Tibial artery (tissue), 4 donors: ENCODE measurements around the gene PLCH1.

Experiments
- DNase-seq, 2 donors: peaks; one replicate each; pipeline ENCODE4 v3.0.0-alpha.2; 2019
- H3K27ac ChIP-seq, 2 donors: fragments of 200-600 bp; sonication (generic) in 1 of 2; 1 replicate in 1 of 2; 2 replicates in 1 of 2; pipeline ENCODE4 v1.5.1; 2018 to 2019; ENCODE audit warnings: mild to moderate bottlenecking in 1 of 2
- H3K27me3 ChIP-seq, 2 donors: fragments of 200-600 bp; sonication (generic) in 1 of 2; one replicate each; pipeline versions ENCODE4 v1.5.1 to v1.6.0; 2016 to 2019
- H3K36me3 ChIP-seq, 3 donors: fragments of 200-600 bp; sonication (generic) in 2 of 3; one replicate each; pipeline ENCODE4 v1.5.1; 2016 to 2019; ENCODE audit warnings: mild to moderate bottlenecking in 2 of 3
- H3K4me1 ChIP-seq, 4 donors: fragments of 200-600 bp; sonication (generic) in 2 of 4; 1 replicate in 3 of 4; 2 replicates in 1 of 4; pipeline ENCODE4 v1.5.1; 2016 to 2019
- H3K4me3 ChIP-seq, 2 donors: fragments of 200-600 bp; sonication (generic) in 1 of 2; 1 replicate in 1 of 2; 2 replicates in 1 of 2; pipeline ENCODE4 v1.5.1; 2018 to 2019; ENCODE audit warnings: mild to moderate bottlenecking in 2 of 2
- H3K9me3 ChIP-seq, 3 donors: fragments of 200-600 bp; sonication (generic) in 1 of 3; one replicate each; pipeline ENCODE4 v1.5.1; 2016 to 2019
- CTCF ChIP-seq, 2 experiments: fragments of 200-600 bp in 1 of 2; fragments of 450-650 bp in 1 of 2; IDR thresholded peaks; one replicate each; pipeline ENCODE4 v1.5.1; 2017 to 2019; ENCODE audit warnings: antibody characterized with exemption in 2 of 2, mild to moderate bottlenecking in 1 of 2, moderate library complexity in 1 of 2
- intact Hi-C: fragments of 100-400 bp; cut with DNase I; formaldehyde crosslinking; loops from one replicate; pipeline ENCODE4 v1.15.0; 2023; ENCODE audit warnings: low total_unique reads

The PLCH1 gene

GRCh38 chr3:155388417-155388816 lies 356.5 kb downstream of the PLCH1 start:
- intact Hi-C loops, result no loop called here
- no peak overlapping the region for H3K27ac ChIP-seq
- no peak overlapping the region for H3K4me3 ChIP-seq
- no peak for DNase-seq
- no peaks in the 10 kb centered on the region for H3K27me3 ChIP-seq
- H3K9me3 ChIP-seq, result no peaks in the 10 kb centered on the region
- H3K36me3 ChIP-seq, result no peaks in the 10 kb centered on the region
- peaks cover 0 to 10% (median 4%) of the 10 kb centered on the region in 4 donors for H3K4me1 ChIP-seq
- TF ChIP-seq CTCF (IDR thresholded peaks at IDR 0.05), result no peak

DNA sequence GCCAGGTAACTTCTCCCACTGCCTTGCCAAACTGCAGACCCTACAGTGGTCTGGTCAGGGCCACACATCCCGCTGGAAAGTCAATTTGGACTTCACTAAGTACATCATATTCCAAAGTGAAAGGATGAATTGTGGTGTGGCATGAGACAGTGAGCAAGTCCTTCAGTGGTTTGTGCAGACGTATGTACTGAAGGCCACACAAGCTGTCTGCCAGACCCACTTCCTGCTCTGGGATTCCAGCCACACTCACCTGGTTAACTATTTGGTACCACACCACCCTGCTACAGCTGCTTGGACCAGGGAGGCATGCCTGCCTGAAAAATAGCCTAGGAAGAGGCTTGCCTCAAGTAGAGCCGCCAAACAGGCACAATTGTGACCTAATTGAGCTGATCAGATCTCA lies 357.3 kb downstream of the PLCH1 start:
- Histone ChIP-seq H3K27me3 (no peaks in the 10 kb centered on the region), H3K4me3 (no peak overlapping the region), H3K27ac (no peak overlapping the region), H3K9me3 (no peaks in the 10 kb centered on the region), H3K4me1 (peaks cover 0 to 10% (median 4%) of the 10 kb centered on the region in 4 donors), H3K36me3 (no peaks in the 10 kb centered on the region)
- TF ChIP-seq CTCF (IDR thresholded peaks at IDR 0.05), result no peak
- no peak for DNase-seq
- intact Hi-C loops, result no loop called here

GRCh38 chr3:155386919-155387318 lies 358.0 kb downstream of the PLCH1 start:
- no peak for TF ChIP-seq CTCF (IDR thresholded peaks at IDR 0.05)
- Histone ChIP-seq H3K4me3 (no peak overlapping the region), H3K27me3 (no peaks in the 10 kb centered on the region), H3K27ac (no peak overlapping the region), H3K36me3 (no peaks in the 10 kb centered on the region), H3K4me1 (peaks cover 0 to 9% (median 3%) of the 10 kb centered on the region in 4 donors), H3K9me3 (no peaks in the 10 kb centered on the region)
- no peak for DNase-seq
- intact Hi-C loops, result no loop called here

- intact Hi-C loops, result no loop called here
- DNase-seq, result no peak
These were observed 358.8 kb downstream of the PLCH1 start for GRCh38 chr3:155385896-155386625.

DNA sequence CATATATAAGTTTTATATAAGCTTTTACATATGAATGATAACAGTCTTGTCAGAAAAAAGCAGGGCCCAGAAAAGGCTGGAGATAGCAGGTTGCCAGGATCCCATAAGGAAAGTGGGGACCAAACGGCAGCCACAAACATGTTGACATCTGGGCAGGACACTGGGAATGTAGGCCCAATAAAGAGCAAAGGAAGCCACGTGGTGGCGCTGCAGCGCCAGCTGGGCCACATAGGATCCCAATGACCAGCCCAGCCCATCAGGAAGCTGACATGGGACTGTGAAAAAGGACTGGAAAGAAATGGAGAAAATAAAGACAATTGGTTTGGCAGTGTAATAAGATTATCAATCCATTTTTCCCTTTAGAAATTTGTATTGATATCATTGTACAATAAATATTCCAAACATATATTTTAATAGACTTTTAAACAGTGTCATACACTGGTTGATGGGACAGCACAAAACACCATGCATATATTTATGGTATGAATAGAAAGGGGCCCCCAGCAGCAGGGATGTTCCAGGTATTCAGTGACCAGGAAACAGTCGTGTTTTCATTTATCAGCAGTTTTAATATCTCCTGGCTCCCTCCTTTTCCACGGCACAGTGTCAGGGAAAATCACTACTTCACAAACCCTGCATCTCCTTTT lies 362.4 kb downstream of the PLCH1 start:
- DNase-seq, result peak; percentile 61 to 67

More at GRCh38 chr3:155385896-155386625, 358.8 kb downstream of the PLCH1 start:
- Histone ChIP-seq H3K27ac (no peak overlapping the region), H3K4me1 (peaks cover 0 to 4% (median 0%) of the 10 kb centered on the region in 4 donors), H3K27me3 (no peaks in the 10 kb centered on the region), H3K9me3 (no peaks in the 10 kb centered on the region), H3K36me3 (no peaks in the 10 kb centered on the region), H3K4me3 (no peak overlapping the region)
- no peak for TF ChIP-seq CTCF (IDR thresholded peaks at IDR 0.05)

More for the DNA sequence above, 362.4 kb downstream of the PLCH1 start:
- Histone ChIP-seq H3K27me3 (no peaks in the 10 kb centered on the region), H3K36me3 (no peaks in the 10 kb centered on the region), H3K9me3 (no peaks in the 10 kb centered on the region), H3K4me3 (no peak overlapping the region), H3K4me1 (no peaks in the 10 kb centered on the region), H3K27ac (no peak overlapping the region)
- TF ChIP-seq CTCF (IDR thresholded peaks at IDR 0.05), result peak; percentile 31 to 35
- intact Hi-C loops, result no loop called here
